HG03066 (cell line): ENCODE results near the gene LRP5.
"Not testable (repeated sequence)": the region's sequence is repeated elsewhere in the genome, so short reads cannot be mapped to it uniquely, and the experiment has no call there.

Source experiments
- ATAC-seq: cut with Tn5 transposase; IDR thresholded peaks from one replicate; pipeline ENCODE4 v1.9.1; 2021; ENCODE audit warnings: low read depth; ENCODE audit not compliant: unreplicated experiment

LRP5 gene

DNA sequence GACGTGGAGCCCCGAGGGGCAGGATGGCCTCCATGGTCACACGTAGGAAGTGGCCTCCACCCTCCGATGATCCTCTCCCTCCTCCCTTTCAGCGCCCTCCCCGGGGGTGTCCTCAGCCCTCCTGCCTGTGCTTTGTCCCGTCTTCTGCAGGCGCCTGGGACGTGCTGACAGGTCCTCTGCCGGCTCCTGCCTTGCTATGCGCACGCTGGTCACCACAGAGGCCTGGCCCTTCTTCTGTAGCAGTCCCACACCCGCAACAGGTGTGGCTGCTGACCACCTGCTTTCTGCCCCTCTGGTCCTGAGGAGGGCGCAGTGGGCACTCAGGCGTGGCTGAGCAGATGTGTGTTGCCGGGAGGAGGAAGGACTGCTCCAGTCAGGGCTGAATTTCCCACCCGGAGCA lies 120.5 kb downstream of the LRP5 start:
- no peak for ATAC-seq

DNA sequence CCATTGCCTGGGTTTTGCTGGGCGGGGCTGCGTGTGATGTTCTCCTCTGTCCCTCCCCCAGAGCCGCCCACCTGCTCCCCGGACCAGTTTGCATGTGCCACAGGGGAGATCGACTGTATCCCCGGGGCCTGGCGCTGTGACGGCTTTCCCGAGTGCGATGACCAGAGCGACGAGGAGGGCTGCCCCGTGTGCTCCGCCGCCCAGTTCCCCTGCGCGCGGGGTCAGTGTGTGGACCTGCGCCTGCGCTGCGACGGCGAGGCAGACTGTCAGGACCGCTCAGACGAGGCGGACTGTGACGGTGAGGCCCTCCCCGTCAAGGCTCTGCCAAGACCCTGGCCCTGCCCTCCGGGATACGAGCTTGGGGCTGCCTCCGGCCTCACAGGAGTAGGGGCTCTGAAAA lies 121.2 kb downstream of the LRP5 start:
- no peak for ATAC-seq

DNA sequence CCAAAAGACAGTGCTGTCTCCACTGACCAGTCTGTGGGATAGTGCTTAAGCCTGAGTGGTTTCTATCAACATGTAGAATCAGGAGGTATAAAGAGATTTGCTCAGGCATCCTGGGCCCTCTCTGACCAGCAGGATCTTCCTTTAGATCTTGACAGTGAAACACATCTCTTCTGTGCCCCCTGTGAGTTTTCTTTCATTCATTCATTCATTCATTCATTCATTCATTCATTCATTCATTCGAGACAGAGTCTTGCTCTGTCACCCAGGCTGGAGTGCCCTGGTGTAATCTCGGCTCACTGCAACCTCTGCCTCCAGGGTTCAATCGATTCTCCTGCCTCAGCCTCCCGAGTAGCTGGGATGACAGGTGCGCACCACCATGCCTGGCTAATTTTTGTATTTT lies 121.8 kb downstream of the LRP5 start:
- ATAC-seq = not testable (repeated sequence)

DNA sequence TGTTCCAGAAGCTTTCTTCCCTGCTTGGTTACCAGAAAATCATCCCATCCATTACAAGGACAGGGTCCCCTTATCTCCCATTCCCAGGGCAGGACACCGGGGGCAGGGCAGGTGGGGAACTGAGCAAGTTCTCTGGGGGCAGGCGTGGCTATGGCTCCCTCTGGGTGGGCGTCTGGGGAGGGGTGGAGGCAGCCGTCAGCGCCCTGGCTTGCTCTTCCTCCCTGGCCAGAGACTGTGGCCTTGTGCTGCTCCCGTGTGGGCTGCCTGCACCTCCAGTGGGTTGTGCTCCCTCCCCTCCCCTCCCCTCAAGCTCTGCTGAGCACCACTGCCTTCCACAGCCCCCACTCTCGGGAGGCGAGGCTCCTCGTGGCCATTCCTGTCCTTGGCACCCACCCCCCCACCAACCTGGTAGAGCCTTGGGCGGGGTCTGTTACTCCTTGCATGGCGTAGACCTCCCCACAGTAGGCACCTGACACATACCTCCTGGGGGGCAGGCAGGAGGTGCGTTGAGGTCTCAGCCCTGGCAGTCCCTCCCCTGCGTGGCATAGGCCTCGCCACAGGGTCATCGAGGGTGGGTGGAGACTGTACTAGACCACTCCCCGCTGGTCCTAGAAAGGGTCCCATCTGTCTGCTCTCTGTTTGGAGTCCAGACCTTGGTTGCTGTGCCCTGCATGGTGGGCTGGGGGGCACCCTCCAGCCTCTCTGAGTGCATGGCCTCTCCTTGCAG lies 123.9 kb downstream of the LRP5 start:
- ATAC-seq = no peak

DNA sequence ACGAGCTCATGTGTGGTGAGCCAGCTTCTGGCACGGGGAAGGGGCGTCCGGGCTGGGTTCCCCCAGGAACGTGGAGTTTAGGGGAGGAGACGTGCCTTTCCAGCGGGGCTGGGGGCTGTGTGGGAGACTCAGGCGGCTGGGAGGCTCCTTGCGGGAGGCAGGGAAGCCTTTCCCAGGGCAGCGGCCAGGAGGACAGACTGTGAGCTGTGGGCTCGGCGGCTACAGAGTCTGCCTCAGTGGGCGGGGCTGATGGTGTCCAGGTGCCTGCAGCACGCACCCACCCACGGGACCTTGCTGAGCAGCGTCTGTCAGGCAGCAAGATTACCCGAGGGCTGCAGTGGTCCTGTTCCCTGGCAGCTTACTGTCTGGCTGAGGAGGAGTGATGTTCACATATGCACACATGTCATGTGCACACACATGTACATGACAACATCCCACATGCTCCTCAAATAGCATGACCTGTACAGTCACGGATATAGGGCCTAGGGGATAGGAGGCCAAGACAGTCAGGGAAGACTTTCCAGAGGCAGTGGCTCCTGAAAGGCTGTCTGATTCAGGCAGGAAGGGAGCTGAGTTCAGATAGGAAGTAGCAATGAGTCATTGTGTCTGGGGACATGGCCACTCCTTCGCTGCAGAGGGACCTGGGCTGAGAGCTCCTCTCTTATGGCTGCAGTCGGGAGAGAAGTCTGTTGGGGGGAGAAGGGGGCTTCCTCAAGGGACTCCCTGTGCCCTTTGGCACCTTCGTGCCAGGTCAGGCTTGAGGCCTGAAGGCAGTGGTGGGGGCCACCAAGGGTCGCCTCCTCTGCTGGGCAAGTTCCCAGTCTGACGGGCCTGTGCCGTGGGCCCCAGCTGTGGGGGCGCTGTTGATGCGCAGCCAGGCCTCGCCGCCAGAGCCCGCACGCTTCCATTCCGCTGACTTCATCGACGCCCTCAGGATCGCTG lies 124.9 kb downstream of the LRP5 start:
- ATAC-seq = no peak

DNA sequence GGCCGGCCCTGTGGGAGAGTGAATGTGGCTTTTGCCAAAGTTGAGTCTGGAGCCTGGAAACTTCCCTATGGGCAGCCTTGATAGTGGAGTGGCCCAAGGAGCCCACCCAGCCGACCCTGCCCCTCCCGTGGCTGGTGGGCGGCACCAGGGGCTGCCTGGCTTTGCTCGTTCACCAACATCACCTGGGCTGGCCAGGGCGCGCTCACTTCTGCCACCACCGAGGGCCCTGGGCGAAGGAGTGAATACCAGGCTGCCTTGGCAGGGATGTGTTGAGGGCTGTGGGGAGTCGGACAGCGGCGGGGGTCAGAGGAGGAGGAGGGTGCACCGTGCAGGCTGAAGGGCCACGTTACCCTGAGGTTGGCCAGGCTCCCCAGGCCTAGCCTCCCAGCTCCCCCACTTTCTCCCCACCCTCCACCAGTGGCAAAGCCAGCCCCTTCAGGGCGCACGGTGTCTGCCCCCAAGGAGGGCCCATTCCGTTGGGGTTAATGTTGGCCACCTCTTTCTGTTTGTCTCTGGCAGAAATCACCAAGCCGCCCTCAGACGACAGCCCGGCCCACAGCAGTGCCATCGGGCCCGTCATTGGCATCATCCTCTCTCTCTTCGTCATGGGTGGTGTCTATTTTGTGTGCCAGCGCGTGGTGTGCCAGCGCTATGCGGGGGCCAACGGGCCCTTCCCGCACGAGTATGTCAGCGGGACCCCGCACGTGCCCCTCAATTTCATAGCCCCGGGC lies 125.7 kb downstream of the LRP5 start:
- no peak for ATAC-seq

DNA sequence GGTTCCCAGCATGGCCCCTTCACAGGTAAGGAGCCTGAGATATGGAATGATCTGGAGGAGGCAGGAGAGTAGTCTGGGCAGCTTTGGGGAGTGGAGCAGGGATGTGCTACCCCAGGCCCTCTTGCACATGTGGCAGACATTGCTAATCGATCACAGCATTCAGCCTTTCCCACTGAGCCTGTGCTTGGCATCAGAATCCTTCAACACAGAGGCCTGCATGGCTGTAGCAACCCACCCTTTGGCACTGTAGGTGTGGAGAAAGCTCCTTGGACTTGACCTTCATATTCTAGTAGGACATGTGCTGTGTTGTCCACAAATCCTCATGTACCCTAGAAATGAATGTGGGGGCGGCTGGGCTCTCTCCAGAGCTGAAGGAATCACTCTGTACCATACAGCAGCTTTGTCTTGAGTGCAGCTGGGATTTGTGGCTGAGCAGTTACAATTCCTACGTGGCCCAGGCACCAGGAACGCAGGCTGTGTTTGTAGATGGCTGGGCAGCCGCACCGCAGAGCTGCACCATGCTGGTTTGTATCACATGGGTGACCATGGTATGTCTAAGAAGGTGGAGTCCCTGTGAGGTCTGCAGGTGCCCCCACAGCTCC lies 126.4 kb downstream of the LRP5 start:
- no peak for ATAC-seq

DNA sequence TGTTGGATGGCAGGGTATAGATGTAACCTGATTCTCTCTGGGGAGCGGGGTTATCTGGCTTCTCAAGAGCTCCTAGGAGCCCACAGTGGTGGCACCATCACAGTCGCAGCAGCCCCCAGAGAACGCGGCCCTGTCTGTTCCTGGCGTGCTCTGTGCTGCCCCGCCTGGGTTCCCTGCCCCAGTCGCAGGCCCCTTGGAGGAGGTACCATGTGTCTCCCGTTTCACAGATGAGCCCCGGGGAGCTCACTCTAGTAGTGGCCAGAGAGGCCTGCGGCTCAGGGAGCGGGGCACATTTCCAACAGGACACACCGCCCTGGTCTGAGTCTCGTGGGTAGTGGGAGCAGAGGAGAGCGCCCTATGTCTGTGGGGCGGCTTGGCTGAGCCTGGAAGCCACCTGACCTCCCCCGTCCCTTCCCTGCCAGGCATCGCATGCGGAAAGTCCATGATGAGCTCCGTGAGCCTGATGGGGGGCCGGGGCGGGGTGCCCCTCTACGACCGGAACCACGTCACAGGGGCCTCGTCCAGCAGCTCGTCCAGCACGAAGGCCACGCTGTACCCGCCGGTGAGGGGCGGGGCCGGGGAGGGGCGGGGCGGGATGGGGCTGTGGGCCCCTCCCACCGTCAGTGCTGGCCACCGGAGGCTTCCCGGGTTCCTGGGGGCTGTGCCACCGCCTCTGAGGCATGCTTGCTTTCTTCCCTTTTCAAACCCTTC lies 127.1 kb downstream of the LRP5 start:
- ATAC-seq = no peak

DNA sequence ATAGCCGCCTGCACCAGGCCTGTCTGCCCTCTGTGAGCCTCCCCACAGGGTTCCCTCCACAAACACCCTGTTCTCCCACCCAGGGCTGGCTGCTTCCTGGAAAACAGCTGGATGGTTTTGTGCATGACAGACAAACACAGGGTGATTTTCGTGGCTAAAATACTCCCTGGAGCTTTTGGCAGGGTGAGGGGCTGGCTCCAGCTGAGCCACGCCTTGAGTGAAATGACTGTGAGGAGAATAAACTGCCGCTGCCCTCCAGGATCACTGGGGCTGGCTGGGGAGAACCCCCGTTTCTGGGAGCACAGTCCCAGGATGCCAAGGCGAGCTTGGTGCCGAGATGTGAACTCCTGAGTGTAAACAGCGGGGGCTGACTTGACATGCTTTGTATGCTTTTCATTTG lies 127.8 kb downstream of the LRP5 start:
- no peak for ATAC-seq

DNA sequence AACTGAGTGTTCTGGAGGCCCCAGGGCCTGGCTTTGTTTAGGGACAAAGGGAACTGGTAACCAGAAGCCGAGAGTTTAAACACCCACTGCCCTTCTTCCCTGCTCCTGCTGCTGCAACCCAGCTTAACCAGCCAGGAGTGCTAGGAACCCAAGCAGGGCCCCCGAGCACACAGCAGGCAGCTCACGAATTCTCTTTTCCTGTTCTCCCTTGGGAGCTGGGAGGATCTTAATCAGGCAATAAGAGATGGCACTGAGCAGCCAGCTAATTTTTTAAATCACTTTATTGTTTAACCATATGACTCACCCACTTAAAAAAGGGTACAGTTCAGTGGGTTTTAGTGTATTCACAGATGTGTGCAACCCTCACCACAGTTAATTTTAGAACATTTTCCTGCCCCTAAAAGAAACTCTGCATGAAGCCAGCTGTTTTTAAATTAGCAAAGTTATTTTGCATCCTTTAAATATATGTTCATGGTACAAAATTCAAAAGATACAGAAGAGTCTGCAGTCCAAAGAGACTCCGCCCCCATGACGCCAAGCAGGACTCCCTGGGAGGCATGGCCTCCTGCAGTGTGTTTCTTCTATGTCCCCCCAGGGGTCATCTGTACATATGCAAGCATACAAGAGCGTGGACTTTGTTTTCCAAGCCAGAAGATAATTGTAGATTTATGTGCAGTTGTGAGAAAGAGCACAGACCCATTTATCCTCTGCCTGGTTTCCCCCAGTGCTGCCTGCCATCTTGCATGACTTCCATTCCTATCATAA lies 129.3 kb downstream of the LRP5 start:
- ATAC-seq = no peak

DNA sequence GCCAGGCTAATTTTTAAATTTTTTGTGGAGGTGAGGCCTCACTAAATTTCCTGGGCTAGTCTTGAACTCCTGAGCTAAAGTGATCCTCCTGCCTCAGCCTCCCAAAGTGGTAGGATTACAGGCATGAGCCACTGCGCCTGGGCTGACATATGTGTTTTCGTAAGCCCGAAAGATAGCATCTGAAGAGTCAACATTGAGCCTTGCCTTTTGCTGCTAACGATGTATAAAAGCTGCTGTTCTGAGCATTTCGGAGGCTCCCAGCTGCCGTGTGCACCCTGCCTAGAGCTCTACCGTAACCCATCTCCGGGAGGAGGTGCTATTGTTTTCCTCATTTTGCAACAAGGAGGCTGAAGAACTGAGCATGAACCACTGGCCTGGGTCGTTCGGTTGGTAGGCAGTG lies 130.0 kb downstream of the LRP5 start:
- no peak for ATAC-seq

DNA sequence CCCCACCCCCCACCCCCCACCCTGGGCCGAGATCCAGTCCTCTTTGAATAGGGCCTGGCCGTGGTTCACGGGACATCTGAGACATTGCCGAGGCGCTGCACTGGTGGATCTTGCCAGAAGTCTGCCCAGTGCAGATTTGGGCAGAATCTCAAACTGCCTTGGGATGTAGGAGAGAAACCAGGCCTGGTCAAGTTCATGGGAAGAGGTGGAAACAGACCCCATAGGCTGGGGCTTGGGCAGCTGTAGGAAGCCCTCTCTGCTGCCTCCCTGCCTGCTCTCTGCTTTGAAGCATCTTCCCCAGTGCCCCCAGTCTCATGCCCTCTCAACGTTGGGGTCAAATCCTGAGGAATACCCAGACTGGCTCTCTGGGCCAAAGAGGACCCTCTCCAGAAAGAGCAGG lies 132.2 kb downstream of the LRP5 start:
- no peak for ATAC-seq

DNA sequence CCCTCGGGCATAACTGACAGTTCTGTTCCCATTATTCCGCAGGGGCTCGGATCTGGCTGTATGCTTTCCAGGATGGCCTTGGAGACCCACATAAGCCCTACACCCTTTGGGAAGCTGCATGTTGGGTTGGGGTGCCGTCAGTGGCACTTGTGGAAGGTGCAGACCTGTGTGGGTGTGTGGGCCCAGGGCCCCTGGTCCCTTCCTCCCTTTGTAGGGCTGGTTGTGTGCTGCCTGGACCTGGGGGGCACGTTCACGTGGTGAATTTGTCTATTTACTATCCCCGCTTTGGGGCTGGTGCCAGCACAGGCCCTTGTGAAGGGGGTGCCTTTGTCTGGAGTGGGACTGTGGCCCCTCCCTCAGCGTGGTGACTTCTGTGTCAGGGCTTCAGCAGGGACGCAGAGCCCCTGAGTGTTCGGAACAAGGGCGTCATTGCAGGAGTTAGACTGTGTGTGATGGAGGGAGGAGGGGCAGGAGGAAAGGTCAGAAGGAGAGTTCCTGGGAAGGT lies 133.2 kb downstream of the LRP5 start:
- ATAC-seq = no peak

DNA sequence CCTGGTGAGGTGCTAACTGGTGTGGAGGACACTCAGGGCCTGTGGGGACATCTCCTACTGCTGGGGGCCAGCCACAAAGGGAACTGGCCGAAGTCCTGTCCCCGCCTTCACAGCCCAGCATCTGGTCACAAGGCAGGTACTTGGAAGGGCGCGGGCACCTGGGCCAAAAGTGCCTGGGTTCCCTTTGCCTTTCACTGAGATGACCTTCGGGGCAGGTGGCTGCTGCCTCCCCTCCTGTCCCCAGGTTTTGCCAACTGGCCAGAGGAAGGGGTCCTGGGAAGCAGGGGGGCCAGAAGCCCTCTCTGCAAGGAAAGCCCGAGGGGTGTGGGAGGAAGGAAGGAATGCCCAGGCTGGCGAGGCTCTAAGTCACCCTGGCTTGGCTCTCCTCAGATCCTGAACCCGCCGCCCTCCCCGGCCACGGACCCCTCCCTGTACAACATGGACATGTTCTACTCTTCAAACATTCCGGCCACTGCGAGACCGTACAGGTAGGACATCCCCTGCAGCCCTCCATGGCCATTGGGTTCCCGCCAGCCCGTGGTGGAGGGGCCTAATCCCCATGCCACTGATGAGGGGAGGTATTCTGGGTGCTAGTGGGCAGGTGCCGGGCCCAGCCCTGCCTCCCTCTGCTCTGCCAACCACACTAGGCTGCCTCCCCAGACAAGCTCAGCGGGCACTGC lies 133.8 kb downstream of the LRP5 start:
- no peak for ATAC-seq

DNA sequence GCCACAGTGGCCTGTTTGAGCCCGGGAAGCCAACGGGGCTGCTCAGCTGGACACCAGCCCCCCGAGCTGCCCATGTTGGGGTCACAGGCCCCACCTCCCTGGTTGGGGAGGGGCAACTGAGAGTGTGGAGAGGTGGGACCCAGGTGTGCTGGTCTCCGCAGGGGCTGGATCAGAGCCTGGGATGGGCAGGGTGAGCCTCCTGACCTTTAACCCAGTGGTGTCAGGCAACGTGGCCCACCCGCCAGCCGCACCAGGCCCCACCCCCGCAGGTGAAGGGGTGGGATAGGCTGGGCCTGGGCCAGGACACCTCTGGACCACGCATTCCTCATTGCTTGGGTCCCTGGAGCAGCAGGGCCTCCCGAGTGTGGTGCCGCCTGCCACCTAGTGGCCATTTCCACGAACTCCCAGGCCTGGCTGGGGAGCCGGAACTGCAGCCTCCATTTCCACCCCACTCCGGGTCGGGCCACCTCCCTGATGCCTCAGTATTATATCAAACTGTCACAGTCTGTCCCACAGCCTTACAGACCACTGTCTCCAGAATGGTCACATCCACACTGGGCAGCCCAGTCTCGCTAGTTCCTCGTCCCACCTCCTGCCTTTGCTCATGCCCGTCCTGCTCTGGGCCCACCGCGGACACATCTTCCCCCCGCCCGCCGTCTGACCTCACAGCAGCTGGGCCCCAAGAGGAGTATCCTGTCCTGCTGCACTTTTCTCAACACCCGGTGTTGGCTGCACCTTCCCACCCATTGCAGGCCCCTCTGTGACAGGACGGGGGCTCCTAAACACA lies 134.8 kb downstream of the LRP5 start:
- no peak for ATAC-seq

DNA sequence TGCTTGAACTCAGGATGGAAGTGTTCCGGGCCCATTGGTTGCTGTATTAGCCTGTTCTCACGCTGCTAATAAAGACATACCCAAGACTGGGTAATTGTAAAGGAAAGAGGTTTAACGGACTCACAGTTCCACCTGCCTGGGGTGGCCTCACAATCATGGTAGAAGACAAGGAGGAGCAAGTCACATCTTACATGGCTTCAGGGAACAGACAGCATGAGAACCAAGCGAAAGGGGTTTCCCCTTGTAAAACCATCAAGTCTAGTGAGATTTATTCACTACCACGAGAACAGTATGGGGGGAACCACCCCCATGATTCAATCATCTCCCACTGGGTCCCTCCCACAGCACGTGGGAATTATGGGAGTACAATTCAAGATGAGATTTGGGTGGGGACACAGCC lies 135.5 kb downstream of the LRP5 start:
- not testable (repeated sequence) for ATAC-seq

DNA sequence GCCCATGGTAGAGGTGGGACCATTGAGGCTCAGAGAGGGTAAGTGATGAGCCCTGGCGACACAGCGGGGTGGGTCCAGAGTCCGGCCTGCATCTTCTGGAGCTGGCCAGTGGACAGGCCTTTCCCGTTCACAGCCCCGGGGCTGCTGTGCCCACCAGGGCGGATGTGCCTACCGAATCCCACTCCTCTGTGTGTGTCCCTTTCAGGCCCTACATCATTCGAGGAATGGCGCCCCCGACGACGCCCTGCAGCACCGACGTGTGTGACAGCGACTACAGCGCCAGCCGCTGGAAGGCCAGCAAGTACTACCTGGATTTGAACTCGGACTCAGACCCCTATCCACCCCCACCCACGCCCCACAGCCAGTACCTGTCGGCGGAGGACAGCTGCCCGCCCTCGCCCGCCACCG lies 136.2 kb downstream of the LRP5 start:
- ATAC-seq = no peak

DNA sequence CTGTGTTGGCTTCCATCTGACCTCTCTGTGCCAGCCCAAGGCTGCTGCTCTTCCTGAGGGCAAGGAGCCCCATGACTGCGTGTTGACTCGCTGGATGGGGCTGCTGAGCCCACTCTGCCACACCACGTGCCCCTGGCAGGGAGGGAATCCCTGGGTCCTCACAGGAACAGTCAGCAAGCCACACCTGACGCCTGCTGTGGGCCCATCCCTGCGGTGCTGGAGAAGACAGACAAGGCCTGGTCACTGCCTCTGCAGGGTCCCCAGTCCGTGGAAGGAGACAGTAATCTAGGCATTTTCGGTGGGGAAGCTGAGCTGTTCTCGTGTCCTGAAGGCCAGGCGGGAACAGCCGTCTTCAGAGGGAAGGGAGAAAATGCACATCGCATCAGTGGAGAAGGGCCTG lies 137.6 kb downstream of the LRP5 start:
- no peak for ATAC-seq
